C4-2B (cell line): ENCODE data around the gene POU6F1.
"Not testable (repeated sequence)": the region's sequence is repeated elsewhere in the genome, so short reads cannot be mapped to it uniquely, and the experiment has no call there.

Experiments
- H3K27ac ChIP-seq: fragments of 450-650 bp; 2 replicates; pipeline ENCODE4 v1.5.1; 2017
- ZFX ChIP-seq: fragments of 450-650 bp; IDR thresholded peaks from 2 replicates; pipeline ENCODE4 v1.6.1; 2017
- TF ChIP-seq, protein P1 (sequence below): fragments of 450-650 bp; conservative IDR thresholded peaks from 2 replicates; pipeline ENCODE4 v1.5.1; 2017; ENCODE audit warnings: mild to moderate bottlenecking

POU6F1 gene, protein sequence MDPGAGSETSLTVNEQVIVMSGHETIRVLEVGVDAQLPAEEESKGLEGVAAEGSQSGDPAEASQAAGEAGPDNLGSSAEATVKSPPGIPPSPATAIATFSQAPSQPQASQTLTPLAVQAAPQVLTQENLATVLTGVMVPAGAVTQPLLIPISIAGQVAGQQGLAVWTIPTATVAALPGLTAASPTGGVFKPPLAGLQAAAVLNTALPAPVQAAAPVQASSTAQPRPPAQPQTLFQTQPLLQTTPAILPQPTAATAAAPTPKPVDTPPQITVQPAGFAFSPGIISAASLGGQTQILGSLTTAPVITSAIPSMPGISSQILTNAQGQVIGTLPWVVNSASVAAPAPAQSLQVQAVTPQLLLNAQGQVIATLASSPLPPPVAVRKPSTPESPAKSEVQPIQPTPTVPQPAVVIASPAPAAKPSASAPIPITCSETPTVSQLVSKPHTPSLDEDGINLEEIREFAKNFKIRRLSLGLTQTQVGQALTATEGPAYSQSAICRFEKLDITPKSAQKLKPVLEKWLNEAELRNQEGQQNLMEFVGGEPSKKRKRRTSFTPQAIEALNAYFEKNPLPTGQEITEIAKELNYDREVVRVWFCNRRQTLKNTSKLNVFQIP

DNA sequence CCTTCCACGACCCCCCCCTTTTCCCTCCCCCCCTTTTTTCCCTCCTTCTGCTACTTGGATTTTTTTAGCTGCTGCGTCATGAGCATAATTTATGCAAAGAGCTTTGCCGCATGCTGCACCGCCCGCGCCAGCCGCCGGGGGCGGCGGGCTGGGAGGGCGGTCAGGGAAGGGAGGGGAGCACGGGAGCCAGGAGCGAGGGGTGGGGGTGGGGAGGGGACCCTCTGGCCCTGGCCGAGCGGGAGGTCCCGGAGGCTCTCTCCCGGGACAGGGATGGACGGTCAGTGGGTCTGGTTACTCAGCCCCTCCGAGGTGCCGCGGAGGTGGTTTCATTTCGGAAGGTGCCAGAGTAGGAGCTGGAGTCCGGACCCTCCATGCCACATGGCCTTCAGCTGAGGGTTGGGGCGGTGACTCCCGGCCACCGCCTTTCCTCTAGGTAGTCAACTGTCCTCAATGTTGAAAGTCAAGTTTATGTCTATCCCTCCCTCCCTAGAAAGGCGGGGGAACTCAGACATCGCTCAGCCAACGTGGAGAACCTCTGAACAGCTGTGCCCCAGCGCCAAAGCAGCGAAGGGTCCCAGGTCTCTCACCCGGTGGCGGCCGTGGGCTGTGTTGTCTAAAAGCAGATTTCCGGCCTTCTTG lies at the start of gene POU6F1:
Gene POU6F1 (minus strand): TSS at position 95 of the 639 bp plus-strand sequence. CDS start 11,226 bp downstream, outside the sequence.
- TF ChIP-seq, protein P1, sequence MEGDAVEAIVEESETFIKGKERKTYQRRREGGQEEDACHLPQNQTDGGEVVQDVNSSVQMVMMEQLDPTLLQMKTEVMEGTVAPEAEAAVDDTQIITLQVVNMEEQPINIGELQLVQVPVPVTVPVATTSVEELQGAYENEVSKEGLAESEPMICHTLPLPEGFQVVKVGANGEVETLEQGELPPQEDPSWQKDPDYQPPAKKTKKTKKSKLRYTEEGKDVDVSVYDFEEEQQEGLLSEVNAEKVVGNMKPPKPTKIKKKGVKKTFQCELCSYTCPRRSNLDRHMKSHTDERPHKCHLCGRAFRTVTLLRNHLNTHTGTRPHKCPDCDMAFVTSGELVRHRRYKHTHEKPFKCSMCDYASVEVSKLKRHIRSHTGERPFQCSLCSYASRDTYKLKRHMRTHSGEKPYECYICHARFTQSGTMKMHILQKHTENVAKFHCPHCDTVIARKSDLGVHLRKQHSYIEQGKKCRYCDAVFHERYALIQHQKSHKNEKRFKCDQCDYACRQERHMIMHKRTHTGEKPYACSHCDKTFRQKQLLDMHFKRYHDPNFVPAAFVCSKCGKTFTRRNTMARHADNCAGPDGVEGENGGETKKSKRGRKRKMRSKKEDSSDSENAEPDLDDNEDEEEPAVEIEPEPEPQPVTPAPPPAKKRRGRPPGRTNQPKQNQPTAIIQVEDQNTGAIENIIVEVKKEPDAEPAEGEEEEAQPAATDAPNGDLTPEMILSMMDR, result no peak
- H3K27ac ChIP-seq, result no peak within 1 kb of the TSS

DNA sequence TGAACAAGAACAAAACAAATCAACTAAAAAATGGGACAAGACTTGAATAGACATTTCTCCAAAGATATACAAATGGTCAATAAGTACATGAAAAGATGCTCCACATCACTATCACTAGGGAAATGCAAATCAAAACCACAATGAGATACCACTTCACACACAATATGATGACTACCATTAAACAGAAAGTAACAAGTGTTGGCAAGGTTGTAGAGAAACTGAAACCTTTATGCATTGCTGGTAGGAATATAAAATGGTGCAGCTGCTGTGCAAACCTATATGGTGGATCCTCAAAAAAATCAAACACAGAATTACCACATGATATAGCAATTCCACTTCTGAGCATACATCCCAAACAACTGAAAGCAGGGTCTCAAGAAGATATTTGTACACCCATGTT lies 47.2 kb upstream of the POU6F1 start:
- no peak overlapping the region for H3K27ac ChIP-seq
- no peak for TF ChIP-seq ZFX
- TF ChIP-seq, protein P1, result no peak

DNA sequence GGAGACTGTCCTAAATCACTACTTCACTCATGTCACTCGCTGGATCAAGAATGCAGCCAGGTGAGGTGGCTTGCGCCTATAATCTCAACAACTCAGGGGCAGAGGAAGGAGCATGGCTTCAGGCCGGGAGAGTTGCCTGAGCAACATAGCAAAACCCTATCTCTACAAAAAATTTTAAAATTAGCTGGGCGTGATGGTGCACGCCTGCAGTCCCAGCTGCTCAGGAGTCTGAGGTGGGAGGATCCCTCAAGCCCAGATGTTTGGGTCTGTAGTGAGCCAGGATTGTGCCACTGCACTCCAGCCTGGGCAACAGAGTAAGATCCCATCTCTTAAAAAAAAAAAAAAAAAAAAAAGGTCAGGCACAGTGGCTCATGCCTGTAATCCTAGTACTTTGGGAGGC lies 46.4 kb upstream of the POU6F1 start:
- TF ChIP-seq, protein P1, result no peak
- no peak for TF ChIP-seq ZFX
- H3K27ac ChIP-seq, result no peak overlapping the region

DNA sequence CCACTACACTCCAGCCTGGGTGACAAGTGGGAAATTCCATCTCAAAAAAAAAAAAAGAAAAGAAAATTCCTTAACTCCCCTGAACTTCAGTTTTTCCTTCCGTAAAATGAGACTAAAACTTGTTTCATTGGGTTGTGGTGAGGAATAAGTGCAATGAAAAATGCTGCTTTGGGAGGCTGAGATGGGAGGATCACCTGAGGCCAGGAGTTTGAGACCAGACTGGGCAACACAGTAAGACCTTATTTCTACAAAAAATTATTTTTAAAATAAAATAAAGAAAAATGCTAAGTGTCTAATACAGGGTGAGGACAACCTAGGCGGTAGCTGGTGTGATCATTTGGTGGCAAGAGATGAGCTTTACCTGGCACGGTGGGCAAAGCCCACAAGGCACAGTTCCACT lies 45.5 kb upstream of the POU6F1 start:
- no peak overlapping the region for H3K27ac ChIP-seq
- TF ChIP-seq, protein P1, result no peak
- no peak for TF ChIP-seq ZFX

DNA sequence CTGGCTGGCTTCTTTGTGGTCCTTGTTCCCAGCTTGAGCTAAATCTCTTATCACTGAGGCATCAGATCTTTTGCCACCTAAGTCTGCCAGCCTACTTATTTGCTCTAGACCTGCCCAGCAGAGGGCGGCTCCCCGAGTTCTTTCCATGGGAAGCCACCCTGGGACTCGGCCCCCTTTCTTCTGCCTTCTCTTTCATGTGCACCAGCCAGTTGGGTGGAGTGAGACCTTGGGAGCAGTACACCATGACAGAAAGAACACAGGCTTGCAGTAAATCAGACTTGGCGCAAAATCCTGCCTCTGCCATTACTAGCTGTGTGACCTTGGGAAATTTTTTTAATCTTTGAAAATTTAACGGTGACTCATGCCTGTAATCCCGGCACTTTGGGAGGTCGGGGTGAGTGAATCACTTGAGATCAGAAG lies 44.9 kb upstream of the POU6F1 start:
- no peak for TF ChIP-seq ZFX
- TF ChIP-seq, protein P1, result peak; percentile 43
- H3K27ac ChIP-seq, result no peak overlapping the region

DNA sequence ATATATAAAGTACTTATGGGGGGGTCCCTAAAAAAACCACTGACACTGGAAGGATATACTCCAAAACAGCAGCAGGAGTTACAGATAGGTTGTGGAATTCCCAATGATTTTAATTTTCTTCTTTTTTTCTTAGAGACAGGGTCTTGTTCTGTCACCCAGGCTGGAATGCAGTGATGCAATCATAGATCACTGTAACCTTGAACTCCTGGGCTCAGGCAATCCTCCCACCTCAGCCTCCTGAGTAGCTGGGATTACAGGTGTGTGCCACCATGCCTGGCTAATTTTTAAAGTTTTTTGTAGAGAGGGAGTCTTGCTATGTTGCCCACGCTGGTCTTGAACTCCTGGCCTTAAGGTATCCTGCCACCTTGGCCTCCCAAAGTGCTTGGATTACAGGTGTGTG lies 41.7 kb upstream of the POU6F1 start:
- H3K27ac ChIP-seq, result not testable (repeated sequence)

DNA sequence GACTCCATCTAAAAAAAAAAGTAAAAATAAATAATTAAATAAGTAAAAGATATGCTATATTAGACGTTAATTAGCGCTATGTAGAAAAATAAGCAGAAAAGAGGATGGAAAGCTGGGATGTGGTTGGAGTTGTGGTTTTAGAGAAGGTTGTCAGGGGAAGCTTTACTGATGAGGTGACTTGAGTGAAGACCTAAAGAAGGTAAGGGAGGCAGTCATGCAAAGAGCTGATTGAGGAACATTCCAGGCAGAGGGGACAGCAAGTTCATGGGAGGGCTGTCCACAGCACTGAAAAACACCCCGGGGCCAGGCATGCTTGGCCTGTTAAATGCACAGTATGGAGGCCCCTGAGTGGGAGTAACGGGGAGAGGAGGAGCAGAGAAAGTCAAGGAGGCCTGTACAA lies 36.7 kb upstream of the POU6F1 start:
- H3K27ac ChIP-seq, result no peak overlapping the region
- TF ChIP-seq, protein P1, result no peak
- no peak for TF ChIP-seq ZFX
